Sigmoid colon (tissue), 7 donors: ENCODE measurements around the gene RFWD3. TPM values are rescaled to one million over a fixed set of nuclear protein-coding genes. Genes with fewer than 3 reads are reported as not detected.
A peak's percentile ranks its signal among the peaks of the same experiment; 100 is the strongest.

ENCODE experiments used
- DNase-seq: peaks from one replicate; pipeline ENCODE4 v3.0.0-alpha.2; 2019
- H3K27ac ChIP-seq, 4 donors: fragments of 200-600 bp; sonication (generic); one replicate each; pipeline ENCODE4 v1.5.1; 2016 to 2019; ENCODE audit warnings: mild to moderate bottlenecking in 1 of 4
- H3K27me3 ChIP-seq, 3 donors: fragments of 200-600 bp; sonication (generic); one replicate each; pipeline ENCODE4 v1.5.1; 2019; ENCODE audit warnings: mild to moderate bottlenecking in 1 of 3
- H3K36me3 ChIP-seq, 4 donors: fragments of 200-600 bp; sonication (generic); one replicate each; pipeline ENCODE4 v1.5.1; 2016 to 2019
- H3K4me1 ChIP-seq, 4 donors: fragments of 200-600 bp; sonication (generic); one replicate each; pipeline ENCODE4 v1.5.1; 2017 to 2019
- H3K4me3 ChIP-seq, 4 donors: fragments of 200-600 bp; sonication (generic); one replicate each; pipeline ENCODE4 v1.5.1; 2017 to 2019; ENCODE audit warnings: mild to moderate bottlenecking in 2 of 4, moderate library complexity in 1 of 4
- H3K9me3 ChIP-seq, 4 donors: fragments of 200-600 bp in 3 of 4; sonication (generic) in 3 of 4; one replicate each; pipeline versions ENCODE4 v1.5.1 to v1.6.1; 2013 to 2019
- EP300 ChIP-seq, 4 donors: sonication (generic); formaldehyde crosslinking; IDR thresholded peaks; one replicate each; pipeline ENCODE4 v1.6.1; 2017; ENCODE audit warnings: antibody characterized with exemption in 4 of 4
- POLR2A ChIP-seq, 2 donors: fragments of 450-650 bp; IDR thresholded peaks; one replicate each; pipeline ENCODE4 v1.6.1; 2016; ENCODE audit warnings: antibody characterized with exemption in 2 of 2, mild to moderate bottlenecking in 2 of 2, moderate library complexity in 2 of 2
- POLR2AphosphoS5 ChIP-seq, 4 donors: sonication (generic); formaldehyde crosslinking; IDR thresholded peaks; one replicate each; pipeline ENCODE4 v1.6.1; 2017; ENCODE audit warnings: antibody characterized with exemption in 4 of 4
- WGBS, 2 donors: extraction: QIAGEN DNeasy Blood & Tissue Kit; methylation state at CpG; one replicate each; pipeline ENCODE4 v1.1.7; 2013; 5-methylcytosine and 5-hydroxymethylcytosine counted together
- intact Hi-C: fragments of 100-400 bp; cut with DNase I; formaldehyde crosslinking; loops from one replicate; pipeline ENCODE4 v1.15.1; 2023
- polyA plus RNA-seq, 3 donors: library from polyadenylated mRNA; stranded (reverse); fragments of 200-250 nt; gene quantifications; one replicate each; pipeline ENCODE4 v1.2.3, GENCODE V29; 2013
- total RNA-seq, 4 donors: library from RNA; depleted of rRNA; stranded (reverse); fragments of >200 nt; gene quantifications; one replicate each; pipeline ENCODE4 v1.1.0, GENCODE V29; 2016
- TF ChIP-seq, protein P1 (sequence below), 4 experiments: fragments of 450-650 bp in 3 of 4; fragments of 200-600 bp in 1 of 4; IDR thresholded peaks; one replicate each; pipeline ENCODE4 v1.5.1; 2016 to 2019; ENCODE audit warnings: antibody characterized with exemption in 4 of 4, mild to moderate bottlenecking in 3 of 4, moderate library complexity in 2 of 4
- donor health status: healthy with polysubstance abuse.
- donor health status: Bipolar disorder and iron deficiency.
- donor health status: healthy.

The RFWD3 gene
- total and polyA plus RNA-seq, 7 donors, result 4.2 to 14.9 (median 9.7) TPM

DNA sequence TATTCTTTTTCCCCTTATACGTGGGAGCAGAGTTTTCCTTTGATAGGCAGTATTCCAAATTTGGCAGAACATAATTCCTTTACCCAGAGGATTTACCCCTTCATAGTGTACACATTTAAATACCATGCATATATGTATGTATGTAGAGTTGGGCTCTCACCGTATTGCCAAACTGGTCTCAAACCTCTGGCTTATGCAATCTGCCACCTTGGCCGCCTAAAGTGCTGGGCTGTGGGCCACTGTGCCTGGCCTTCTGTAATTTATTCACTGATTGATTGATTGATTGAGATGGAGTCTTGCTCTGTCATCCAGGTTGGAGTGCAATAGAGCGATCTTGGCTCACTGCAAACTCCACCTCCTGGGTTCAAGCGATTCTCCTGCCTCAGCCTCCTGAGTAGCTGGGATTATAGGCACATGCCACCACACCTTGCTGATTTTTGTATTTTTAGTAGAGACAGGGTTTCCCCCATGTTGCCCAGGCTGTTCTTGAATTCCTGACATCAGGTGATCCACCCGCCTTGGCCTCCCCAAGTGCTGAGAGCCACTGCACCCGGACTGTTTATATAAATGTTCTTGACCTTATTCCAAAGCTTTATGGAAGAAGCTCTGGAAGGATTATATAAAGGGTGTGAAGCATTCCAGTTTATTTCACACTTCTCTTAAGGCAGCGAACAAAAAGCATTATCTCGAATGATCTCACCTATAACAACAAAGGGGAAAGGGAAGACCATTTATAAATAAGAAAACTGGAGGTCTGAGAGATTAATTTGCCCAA lies 74.6 kb downstream of the RFWD3 start:
- TF ChIP-seq POLR2AphosphoS5 (IDR thresholded peaks at IDR 0.05) (no peak), EP300 (IDR thresholded peaks at IDR 0.05) (no peak), POLR2A (IDR thresholded peaks at IDR 0.05) (no peak)
- TF ChIP-seq, protein P1, sequence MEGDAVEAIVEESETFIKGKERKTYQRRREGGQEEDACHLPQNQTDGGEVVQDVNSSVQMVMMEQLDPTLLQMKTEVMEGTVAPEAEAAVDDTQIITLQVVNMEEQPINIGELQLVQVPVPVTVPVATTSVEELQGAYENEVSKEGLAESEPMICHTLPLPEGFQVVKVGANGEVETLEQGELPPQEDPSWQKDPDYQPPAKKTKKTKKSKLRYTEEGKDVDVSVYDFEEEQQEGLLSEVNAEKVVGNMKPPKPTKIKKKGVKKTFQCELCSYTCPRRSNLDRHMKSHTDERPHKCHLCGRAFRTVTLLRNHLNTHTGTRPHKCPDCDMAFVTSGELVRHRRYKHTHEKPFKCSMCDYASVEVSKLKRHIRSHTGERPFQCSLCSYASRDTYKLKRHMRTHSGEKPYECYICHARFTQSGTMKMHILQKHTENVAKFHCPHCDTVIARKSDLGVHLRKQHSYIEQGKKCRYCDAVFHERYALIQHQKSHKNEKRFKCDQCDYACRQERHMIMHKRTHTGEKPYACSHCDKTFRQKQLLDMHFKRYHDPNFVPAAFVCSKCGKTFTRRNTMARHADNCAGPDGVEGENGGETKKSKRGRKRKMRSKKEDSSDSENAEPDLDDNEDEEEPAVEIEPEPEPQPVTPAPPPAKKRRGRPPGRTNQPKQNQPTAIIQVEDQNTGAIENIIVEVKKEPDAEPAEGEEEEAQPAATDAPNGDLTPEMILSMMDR (IDR thresholded peaks at IDR 0.05), result no peak
- peak overlapping the region; percentile 10 to 43 (median 20) for H3K27ac ChIP-seq
- H3K4me1 ChIP-seq, result peaks cover 0 to 41% (median 35%) of the 10 kb centered on the region in 4 donors
- no peaks in the 10 kb centered on the region for H3K9me3 ChIP-seq
- H3K27me3 ChIP-seq, result no peaks in the 10 kb centered on the region
- intact Hi-C loops, result no loop called here
- no peaks in the 10 kb centered on the region for H3K36me3 ChIP-seq
- no peak for DNase-seq
- H3K4me3 ChIP-seq, result no peak overlapping the region
- 78 to 80% methylated on average over 9 of the region's 9 CpGs for WGBS, 2 donors

DNA sequence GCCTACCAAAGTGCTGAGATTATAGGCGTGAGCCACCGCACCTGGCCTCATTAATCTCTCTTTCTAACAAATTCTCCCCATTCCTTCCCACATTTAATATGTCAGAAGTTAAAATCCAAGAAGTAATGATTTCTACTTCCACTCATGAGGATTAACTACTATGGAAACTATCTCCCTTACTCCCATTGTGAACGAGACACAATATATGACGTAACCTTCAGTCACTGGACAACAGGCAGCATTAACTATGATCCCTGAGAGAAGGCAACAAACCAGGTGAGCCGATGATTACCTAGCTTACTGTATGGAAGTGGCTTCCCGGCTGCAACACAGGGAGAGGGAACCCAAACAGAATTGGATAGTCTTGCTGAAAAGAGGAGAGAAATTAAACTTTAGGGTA lies 79.7 kb downstream of the RFWD3 start:
- intact Hi-C loops, result no loop called here
- Histone ChIP-seq H3K27ac (no peak overlapping the region), H3K4me1 (peaks cover 0 to 35% (median 15%) of the 10 kb centered on the region in 4 donors), H3K27me3 (no peaks in the 10 kb centered on the region), H3K4me3 (no peak overlapping the region), H3K9me3 (no peaks in the 10 kb centered on the region), H3K36me3 (no peaks in the 10 kb centered on the region)
- DNase-seq, result no peak
- TF ChIP-seq, protein P1 (IDR thresholded peaks at IDR 0.05), result no peak
- TF ChIP-seq POLR2AphosphoS5 (IDR thresholded peaks at IDR 0.05) (no peak), POLR2A (IDR thresholded peaks at IDR 0.05) (no peak), EP300 (IDR thresholded peaks at IDR 0.05) (no peak)
- WGBS, 2 donors, result 78 to 81% methylated on average over 6 of the region's 6 CpGs

DNA sequence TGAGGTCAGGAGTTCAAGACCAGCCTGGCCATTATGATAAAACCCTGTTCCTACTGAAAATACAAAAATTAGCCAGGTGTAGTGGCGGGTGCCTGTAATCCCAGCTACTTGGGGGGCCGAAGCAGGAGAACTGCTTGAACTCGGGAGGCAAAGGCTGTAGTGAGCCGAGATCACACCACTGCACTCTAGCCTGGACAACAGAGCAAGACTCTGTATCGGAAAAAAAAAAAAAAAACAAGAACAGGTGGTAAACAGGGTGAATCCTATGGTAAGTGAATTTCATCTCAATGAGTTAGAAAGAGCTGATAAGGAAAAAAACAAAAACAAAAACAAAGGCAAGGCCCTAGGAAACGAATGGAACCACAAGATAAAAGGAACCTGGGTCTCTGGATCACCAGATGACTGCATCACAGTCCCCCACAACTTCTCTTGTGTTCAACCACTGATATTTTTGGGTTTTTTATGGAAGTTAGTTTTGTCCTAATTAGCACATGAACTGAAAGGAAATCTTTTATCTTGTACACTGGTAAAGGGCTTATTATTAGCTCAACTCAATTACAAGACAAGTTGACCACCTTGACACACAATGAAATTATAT lies 80.7 kb downstream of the RFWD3 start:
- H3K27me3 ChIP-seq, result no peaks in the 10 kb centered on the region
- TF ChIP-seq, protein P1 (IDR thresholded peaks at IDR 0.05), result no peak
- H3K36me3 ChIP-seq, result no peaks in the 10 kb centered on the region
- H3K4me3 ChIP-seq, result no peak overlapping the region
- intact Hi-C loops, result no loop called here
- WGBS, 2 donors, result 89 to 95% methylated on average over 6 of the region's 6 CpGs
- no peak for DNase-seq
- H3K9me3 ChIP-seq, result no peaks in the 10 kb centered on the region
- no peak overlapping the region for H3K27ac ChIP-seq
- peaks cover 0 to 32% (median 13%) of the 10 kb centered on the region in 4 donors for H3K4me1 ChIP-seq

DNA sequence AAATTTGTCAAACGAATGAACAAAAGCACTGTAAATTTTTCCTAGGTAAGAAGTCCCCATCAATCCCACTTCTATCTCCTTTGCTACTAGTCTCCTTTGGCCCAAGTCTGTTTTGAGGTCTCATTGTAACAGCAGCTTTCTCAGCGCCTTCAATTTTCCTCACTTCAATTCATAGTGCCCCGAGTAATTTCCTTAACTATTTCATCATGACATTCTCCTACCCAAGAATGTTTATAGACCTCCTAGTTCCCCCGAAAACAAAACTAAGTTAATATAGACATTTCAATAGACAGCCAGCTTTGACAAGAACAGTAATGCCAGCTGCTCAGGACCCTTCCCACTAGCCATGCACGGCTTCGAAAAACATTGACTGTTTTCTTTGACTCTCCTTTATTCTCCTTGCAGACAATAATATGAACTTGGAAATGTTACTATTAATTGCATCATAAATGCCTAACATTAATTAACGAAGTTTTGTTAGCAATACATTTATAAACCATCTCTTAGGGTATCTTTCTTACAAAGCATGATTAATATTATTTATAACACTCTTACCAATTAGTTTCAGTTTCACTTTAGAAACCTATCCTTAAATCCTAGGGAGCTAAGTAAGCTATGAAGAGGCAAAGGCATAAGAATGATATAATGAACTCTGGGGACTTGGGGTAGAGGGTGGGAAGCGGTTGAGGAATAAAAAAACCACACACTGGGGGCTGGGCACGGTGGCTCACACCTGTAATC lies 82.6 kb downstream of the RFWD3 start:
- peaks cover 0 to 27% (median 14%) of the 10 kb centered on the region in 4 donors for H3K4me1 ChIP-seq
- DNase-seq, result no peak
- no peak overlapping the region for H3K4me3 ChIP-seq
- no peaks in the 10 kb centered on the region for H3K27me3 ChIP-seq
- no peak overlapping the region for H3K27ac ChIP-seq
- 89 to 91% methylated on average over 9 of the region's 9 CpGs for WGBS, 2 donors
- no peaks in the 10 kb centered on the region for H3K36me3 ChIP-seq
- intact Hi-C loops, result no loop called here
- no peak for TF ChIP-seq POLR2AphosphoS5 (IDR thresholded peaks at IDR 0.05)
- TF ChIP-seq, protein P1 (IDR thresholded peaks at IDR 0.05), result no peak
- no peak for TF ChIP-seq POLR2A (IDR thresholded peaks at IDR 0.05)
- TF ChIP-seq EP300 (IDR thresholded peaks at IDR 0.05), result no peak
- no peaks in the 10 kb centered on the region for H3K9me3 ChIP-seq
